Bone marrow (tissue), 2 donors: Measurements from ENCODE around the gene SLC1A2.

Source experiments
- DNase-seq, 2 donors: peaks; one replicate each; lab custom pipeline; 2025; lab: John Stamatoyannopoulos, UW

Gene SLC1A2

GRCh38 chr11:35272391-35272902, 146.9 kb downstream of the SLC1A2 start:
- peak in 1 of 2 donors; percentile 17 for DNase-seq

GRCh38 chr11:35271031-35271430, 148.3 kb downstream of the SLC1A2 start:
- no peak for DNase-seq

GRCh38 chr11:35270342-35270741, 149.0 kb downstream of the SLC1A2 start:
- no peak for DNase-seq

GRCh38 chr11:35267504-35267903, 151.9 kb downstream of the SLC1A2 start:
- DNase-seq, result no peak

- peak in 1 of 2 donors; percentile 67 for DNase-seq
Measured at GRCh38 chr11:35265755-35266454, 153.5 kb downstream of the SLC1A2 start.

GRCh38 chr11:35262735-35263134, 156.6 kb downstream of the SLC1A2 start:
- DNase-seq, result no peak

- no peak for DNase-seq
Measured at GRCh38 chr11:35262056-35262455, 157.3 kb downstream of the SLC1A2 start.

- no peak for DNase-seq
Measured at GRCh38 chr11:35261197-35261596, 158.2 kb downstream of the SLC1A2 start.

- DNase-seq, result no peak
Measured at GRCh38 chr11:35260342-35260985, 158.9 kb downstream of the SLC1A2 start.

- DNase-seq, result no peak
Measured at GRCh38 chr11:35259529-35259928, 159.8 kb downstream of the SLC1A2 start.

GRCh38 chr11:35257281-35257680, 162.1 kb downstream of the SLC1A2 start:
- DNase-seq, result peak in 1 of 2 donors; percentile 64

GRCh38 chr11:35256296-35256695, 163.1 kb downstream of the SLC1A2 start:
- DNase-seq, result no peak

GRCh38 chr11:35255514-35255913, 163.8 kb downstream of the SLC1A2 start:
- DNase-seq, result no peak

GRCh38 chr11:35253237-35253636, 166.1 kb downstream of the SLC1A2 start:
- no peak for DNase-seq

GRCh38 chr11:35250621-35251020, 168.7 kb downstream of the SLC1A2 start:
- peak in 1 of 2 donors; percentile 29 for DNase-seq

- no peak for DNase-seq
Measured at GRCh38 chr11:35250192-35250591, 169.2 kb downstream of the SLC1A2 start.

- DNase-seq, result no peak
Measured at GRCh38 chr11:35248558-35249323, 170.6 kb downstream of the SLC1A2 start.

GRCh38 chr11:35247863-35248262, 171.5 kb downstream of the SLC1A2 start:
- DNase-seq, result no peak

GRCh38 chr11:35247428-35247827, 171.9 kb downstream of the SLC1A2 start:
- DNase-seq, result no peak

- DNase-seq, result no peak
Measured at GRCh38 chr11:35246745-35247144, 172.6 kb downstream of the SLC1A2 start.

GRCh38 chr11:35245786-35246185, 173.6 kb downstream of the SLC1A2 start:
- DNase-seq, result no peak

GRCh38 chr11:35245056-35245455, 174.3 kb downstream of the SLC1A2 start:
- no peak for DNase-seq

GRCh38 chr11:35243774-35244173, 175.6 kb downstream of the SLC1A2 start:
- DNase-seq, result no peak
